PC-3 (cell line): ENCODE measurements around the gene MCRIP2. TPM values are rescaled to one million over a fixed set of nuclear protein-coding genes. Genes with fewer than 3 reads are reported as not detected.

Source experiments
- ATAC-seq: fragments of 200-7000 bp; cut with Tn5 transposase; 2 replicates; pipeline ENCODE4 v1.9.1; 2020; ENCODE audit warnings: mild to moderate bottlenecking, moderate library complexity
- BruUV-seq: library from RNA; stranded (reverse); fragments of 400-500 nt; replicated peaks from 2 replicates; lab custom pipeline; 2021; lab: Mats Ljungman, UMichigan
- CTCF ChIA-PET: fragments of 300-600 bp; sonication (Branson Sonifier 250); formaldehyde crosslinking; loops from one replicate; lab custom pipeline; 2022; ENCODE audit warnings: antibody characterized with exemption; lab: Charles Lee
- POLR2A ChIA-PET: fragments of 300-600 bp; sonication (Branson Sonifier 250); formaldehyde crosslinking; loops from one replicate; lab custom pipeline; 2022; ENCODE audit warnings: antibody characterized with exemption; ENCODE audit not compliant: unreplicated experiment; lab: Charles Lee
- DNase-seq: peaks from one replicate; pipeline ENCODE4 v3.0.0-alpha.2; 2015
- H2AFZ ChIP-seq: fragments of 300-600 bp; sonication (generic); 2 replicates; pipeline ENCODE4 v1.6.0; 2016; ENCODE audit warnings: antibody characterized with exemption, low read length
- H3F3A ChIP-seq: fragments of 300-600 bp; sonication (generic); one replicate; pipeline ENCODE4 v1.6.0; 2017; ENCODE audit warnings: antibody characterized with exemption, low read length, control low read depth, mild to moderate bottlenecking; ENCODE audit not compliant: unreplicated experiment
- H3K27ac ChIP-seq: fragments of 300-600 bp; sonication (generic); 2 replicates; pipeline ENCODE4 v1.5.1; 2016; ENCODE audit warnings: mild to moderate bottlenecking, low read length
- H3K27me3 ChIP-seq: fragments of 300-600 bp; sonication (generic); 2 replicates; pipeline ENCODE4 v1.6.1; 2016; ENCODE audit warnings: low read length, mixed read lengths
- H3K36me3 ChIP-seq: fragments of 300-600 bp; sonication (generic); 2 replicates; pipeline ENCODE4 v1.6.1; 2016; ENCODE audit warnings: low read depth, mixed run types, low read length, mixed read lengths
- H3K4me1 ChIP-seq: fragments of 300-600 bp; sonication (generic); 2 replicates; pipeline ENCODE4 v1.5.1; 2016; ENCODE audit warnings: low read length; ENCODE audit not compliant: insufficient read depth
- H3K4me2 ChIP-seq: fragments of 300-600 bp; sonication (generic); 2 replicates; pipeline ENCODE4 v1.6.0; 2016; ENCODE audit warnings: low read length
- H3K4me3 ChIP-seq: fragments of 300-600 bp; sonication (generic); 2 replicates; pipeline ENCODE4 v1.5.1; 2016; ENCODE audit warnings: mild to moderate bottlenecking, low read length, mixed read lengths
- H3K79me2 ChIP-seq: fragments of 300-600 bp; sonication (generic); 2 replicates; pipeline ENCODE4 v1.6.1; 2017; ENCODE audit warnings: low read length, mixed read lengths
- H3K9ac ChIP-seq: fragments of 300-600 bp; sonication (generic); 2 replicates; pipeline ENCODE4 v1.6.0; 2016; ENCODE audit warnings: mild to moderate bottlenecking, low read length
- H3K9me2 ChIP-seq: fragments of 300-600 bp; sonication (generic); replicated peaks from 2 replicates; pipeline ENCODE4 v1.6.1; 2016; ENCODE audit warnings: mixed run types, low read length, mixed read lengths
- H3K9me3 ChIP-seq: fragments of 300-600 bp; sonication (generic); 2 replicates; pipeline ENCODE4 v1.6.1; 2016; ENCODE audit warnings: low read length, mixed read lengths
- H4K20me1 ChIP-seq: fragments of 300-600 bp; sonication (generic); 2 replicates; pipeline ENCODE4 v1.6.1; 2016; ENCODE audit warnings: low read length, mixed read lengths
- EZH2 ChIP-seq: fragments of 300-600 bp; sonication (generic); IDR thresholded peaks from one replicate; pipeline ENCODE4 v1.6.1; 2017; ENCODE audit warnings: antibody characterized with exemption, mild to moderate bottlenecking, low read length; ENCODE audit not compliant: unreplicated experiment
- EZH2phosphoT487 ChIP-seq: fragments of 300-600 bp; sonication (generic); IDR thresholded peaks from 2 replicates; pipeline ENCODE4 v1.6.1; 2018; ENCODE audit warnings: mild to moderate bottlenecking, antibody characterized with exemption, low read length, borderline replicate concordance
- intact Hi-C: fragments of 100-400 bp; cut with micrococcal nuclease; formaldehyde crosslinking; loops from 2 replicates; pipeline ENCODE4 v1.9.0; 2023
- total RNA-seq: library from RNA; depleted of rRNA; stranded (reverse); fragments of >200 nt; gene quantifications from 2 replicates; pipeline ENCODE4 v1.2.3, GENCODE V29; 2014
- TF ChIP-seq, protein P1 (sequence below): fragments of 300-600 bp; sonication (generic); conservative IDR thresholded peaks from 2 replicates; pipeline ENCODE4 v1.5.1; 2017; ENCODE audit warnings: antibody characterized with exemption, low read depth, mild to moderate bottlenecking, low read length

MCRIP2 gene
- total RNA-seq, 1 experiment from 2014 or later: 83.5 TPM

DNA sequence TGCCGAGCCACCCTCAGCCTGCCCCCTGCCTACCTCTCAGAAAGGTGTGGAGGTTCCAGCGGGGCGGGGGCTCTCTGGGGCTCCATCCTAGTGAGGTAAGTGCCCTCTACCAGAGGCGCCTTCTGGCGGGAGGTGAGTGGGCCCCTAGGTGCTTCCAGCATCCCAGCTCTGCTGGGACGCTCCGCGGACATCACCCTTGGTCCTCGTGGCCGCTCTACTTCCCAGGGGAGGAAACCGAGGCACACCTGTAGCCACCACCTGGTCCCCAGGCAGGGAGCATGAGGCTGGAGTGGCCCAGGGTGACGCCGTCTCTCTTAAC, 1.4 kb downstream of the MCRIP2 start:
- intact Hi-C loops: no loop called here
- H3K9ac ChIP-seq: peak overlapping the region; percentile 67
- H3K9me2 ChIP-seq: no peaks in the 10 kb centered on the region
- TSS peak; percentile 33 for BruUV-seq
- H3F3A ChIP-seq: no peaks in the 10 kb centered on the region
- H3K27ac ChIP-seq: no peak overlapping the region
- ChIA-PET POLR2A (no interaction called here), CTCF (interaction anchor here (0.6 kb wide), 1 partner anchor 8 kb away, joined by 3 read pairs; no protein-coding TSS in a partner anchor)
- H3K4me3 ChIP-seq: peak overlapping the region; percentile 81
- H4K20me1 ChIP-seq: no peaks in the 10 kb centered on the region
- TF ChIP-seq EZH2 (no peak), EZH2phosphoT487 (no peak)
- TF ChIP-seq, protein P1, sequence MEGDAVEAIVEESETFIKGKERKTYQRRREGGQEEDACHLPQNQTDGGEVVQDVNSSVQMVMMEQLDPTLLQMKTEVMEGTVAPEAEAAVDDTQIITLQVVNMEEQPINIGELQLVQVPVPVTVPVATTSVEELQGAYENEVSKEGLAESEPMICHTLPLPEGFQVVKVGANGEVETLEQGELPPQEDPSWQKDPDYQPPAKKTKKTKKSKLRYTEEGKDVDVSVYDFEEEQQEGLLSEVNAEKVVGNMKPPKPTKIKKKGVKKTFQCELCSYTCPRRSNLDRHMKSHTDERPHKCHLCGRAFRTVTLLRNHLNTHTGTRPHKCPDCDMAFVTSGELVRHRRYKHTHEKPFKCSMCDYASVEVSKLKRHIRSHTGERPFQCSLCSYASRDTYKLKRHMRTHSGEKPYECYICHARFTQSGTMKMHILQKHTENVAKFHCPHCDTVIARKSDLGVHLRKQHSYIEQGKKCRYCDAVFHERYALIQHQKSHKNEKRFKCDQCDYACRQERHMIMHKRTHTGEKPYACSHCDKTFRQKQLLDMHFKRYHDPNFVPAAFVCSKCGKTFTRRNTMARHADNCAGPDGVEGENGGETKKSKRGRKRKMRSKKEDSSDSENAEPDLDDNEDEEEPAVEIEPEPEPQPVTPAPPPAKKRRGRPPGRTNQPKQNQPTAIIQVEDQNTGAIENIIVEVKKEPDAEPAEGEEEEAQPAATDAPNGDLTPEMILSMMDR: no peak
- H3K4me2 ChIP-seq: peak overlapping the region; percentile 93
- no peaks in the 10 kb centered on the region for H3K36me3 ChIP-seq
- ATAC-seq (no peak), DNase-seq (no peak)
- no peaks in the 10 kb centered on the region for H3K9me3 ChIP-seq
- H3K79me2 ChIP-seq: peaks cover 42% of the 10 kb centered on the region
- no peak overlapping the region for H2AFZ ChIP-seq
- H3K27me3 ChIP-seq: no peaks in the 10 kb centered on the region
- peaks cover 31% of the 10 kb centered on the region for H3K4me1 ChIP-seq

DNA sequence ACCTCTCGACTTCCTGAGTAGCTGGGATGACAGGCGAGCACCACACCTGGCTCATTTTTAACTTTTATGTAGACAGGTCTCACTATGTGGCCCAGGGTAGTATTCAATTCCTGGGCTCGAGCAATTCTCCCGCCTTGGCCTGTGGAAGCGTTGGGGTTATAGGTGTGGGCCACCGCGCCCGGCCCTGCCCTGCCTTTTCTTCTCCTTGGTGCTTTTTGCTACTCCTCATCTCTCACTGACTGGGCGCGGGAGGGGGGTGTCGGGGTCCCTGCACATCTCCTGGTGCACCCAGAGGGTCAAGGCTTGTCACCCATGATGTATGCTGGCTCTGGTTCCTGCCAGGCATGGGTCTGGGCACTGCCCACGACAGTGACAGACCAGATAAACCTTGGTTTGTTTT, 2.9 kb downstream of the MCRIP2 start:
- TF ChIP-seq EZH2 (no peak), EZH2phosphoT487 (no peak)
- TF ChIP-seq, protein P1: no peak
- intact Hi-C loops: no loop called here
- Histone ChIP-seq H3K79me2 (peaks cover 42% of the 10 kb centered on the region), H3K36me3 (no peaks in the 10 kb centered on the region), H3K9me2 (no peaks in the 10 kb centered on the region), H3K27me3 (no peaks in the 10 kb centered on the region), H3K9me3 (no peaks in the 10 kb centered on the region), H3F3A (no peaks in the 10 kb centered on the region), H3K9ac (no peak overlapping the region), H3K4me2 (no peak overlapping the region), H2AFZ (no peak overlapping the region), H4K20me1 (no peaks in the 10 kb centered on the region), H3K27ac (peak overlapping the region; percentile 19; the same call in 1 of the 2 replicates), H3K4me1 (peaks cover 38% of the 10 kb centered on the region), H3K4me3 (no peak overlapping the region)
- no peak for DNase-seq
- ATAC-seq: no peak
- ChIA-PET POLR2A (interaction anchor here (0.9 kb wide), 1 partner anchor 51 kb away, joined by 5 read pairs; no protein-coding TSS in a partner anchor), CTCF (no interaction called here)
- BruUV-seq: no TSS peak

DNA sequence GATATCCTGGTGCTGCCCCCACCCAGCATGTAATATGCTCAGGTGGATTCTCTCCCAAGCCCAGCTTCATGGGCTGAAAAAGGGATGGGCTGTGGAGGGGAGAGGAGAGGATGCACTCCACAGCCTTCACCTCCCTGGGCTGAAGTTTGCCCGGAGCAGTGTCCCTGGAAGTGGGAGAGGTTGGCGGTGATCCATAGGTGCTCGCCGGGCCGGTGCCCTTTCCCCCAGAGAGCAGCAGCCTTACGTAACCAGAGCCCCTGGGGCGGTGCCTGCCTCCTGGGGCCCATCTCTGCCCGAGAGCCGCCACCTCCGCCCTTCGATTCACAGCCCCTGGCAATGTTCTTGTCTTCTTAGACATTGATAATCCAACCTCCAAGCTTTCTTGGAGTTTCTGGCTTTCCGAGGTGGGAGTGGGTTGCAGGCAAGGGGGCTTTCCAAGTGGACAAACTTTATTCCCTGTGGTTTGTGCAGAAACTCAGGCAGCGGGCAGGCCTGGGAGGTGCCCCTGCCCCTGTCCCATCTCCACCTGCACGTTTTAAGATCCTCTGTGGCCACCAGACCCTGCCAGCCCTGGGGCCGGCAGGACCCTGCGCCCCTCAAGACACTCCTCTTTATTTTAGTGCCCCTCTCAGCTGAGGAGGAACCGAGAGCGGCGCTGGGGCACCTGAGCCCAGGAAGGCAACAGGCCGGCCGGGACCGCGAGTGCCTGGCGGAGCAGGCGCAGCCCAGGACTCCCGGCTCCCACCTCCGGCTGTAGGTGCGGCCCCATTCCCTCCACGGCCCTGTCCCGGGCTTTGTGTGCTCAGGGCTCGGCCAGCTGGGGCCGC, 4.4 kb downstream of the MCRIP2 start:
- Histone ChIP-seq H3K9me2 (no peaks in the 10 kb centered on the region), H3K4me3 (peak overlapping the region; percentile 37; the same call in 1 of the 2 replicates), H3K79me2 (peaks cover 42% of the 10 kb centered on the region), H3F3A (no peaks in the 10 kb centered on the region), H4K20me1 (no peaks in the 10 kb centered on the region), H2AFZ (no peak overlapping the region), H3K27me3 (no peaks in the 10 kb centered on the region), H3K9ac (no peak overlapping the region), H3K27ac (peak overlapping the region; percentile 74), H3K9me3 (no peaks in the 10 kb centered on the region), H3K36me3 (no peaks in the 10 kb centered on the region), H3K4me2 (peak overlapping the region; percentile 69), H3K4me1 (peaks cover 42% of the 10 kb centered on the region)
- TF ChIP-seq, protein P1: no peak
- TF ChIP-seq EZH2: no peak
- no peak for TF ChIP-seq EZH2phosphoT487
- ChIA-PET POLR2A (no interaction called here), CTCF (no interaction called here)
- intact Hi-C loops: no loop called here
- no TSS peak for BruUV-seq
- ATAC-seq (peak; percentile 3; the same call in 1 of the 2 replicates), DNase-seq (peak; percentile 52)
